ENCODE results near the gene TREML4.
"Not testable (repeated sequence)": the region's sequence is repeated elsewhere in the genome, so short reads cannot be mapped to it uniquely, and the experiment has no call there.

Gene TREML4

DNA sequence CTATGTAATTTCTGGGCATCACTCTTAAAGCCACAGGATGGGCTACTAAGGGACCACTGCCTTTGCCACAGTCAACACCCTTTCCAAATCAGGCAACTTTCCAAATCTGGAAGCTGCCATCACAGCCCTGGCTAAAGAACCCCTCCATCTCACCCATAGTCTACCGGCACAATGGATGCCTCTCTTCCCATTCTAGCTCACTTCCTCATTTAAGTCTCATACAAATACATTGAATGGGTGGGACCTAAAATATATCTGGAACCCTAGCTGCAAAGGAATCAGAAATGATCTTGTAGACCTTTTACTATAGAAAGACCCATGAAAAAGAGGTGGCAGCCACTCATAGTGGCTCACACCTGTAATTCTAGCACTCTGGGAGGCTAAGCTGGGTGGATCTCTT, 3.3 kb upstream of the TREML4 start:
- Mint-ChIP-seq H3K27ac (no peak overlapping the region), H3K4me3 (no peak overlapping the region), H3K27me3 (no peaks in the 10 kb centered on the region), H3K4me1 (peaks cover 2% of the 10 kb centered on the region), H3K9me3 (no peaks in the 10 kb centered on the region), H3K36me3 (ENCODE audit: low read depth) (no peaks in the 10 kb centered on the region)
- DNase-seq, result no peak
- no peak for ATAC-seq

DNA sequence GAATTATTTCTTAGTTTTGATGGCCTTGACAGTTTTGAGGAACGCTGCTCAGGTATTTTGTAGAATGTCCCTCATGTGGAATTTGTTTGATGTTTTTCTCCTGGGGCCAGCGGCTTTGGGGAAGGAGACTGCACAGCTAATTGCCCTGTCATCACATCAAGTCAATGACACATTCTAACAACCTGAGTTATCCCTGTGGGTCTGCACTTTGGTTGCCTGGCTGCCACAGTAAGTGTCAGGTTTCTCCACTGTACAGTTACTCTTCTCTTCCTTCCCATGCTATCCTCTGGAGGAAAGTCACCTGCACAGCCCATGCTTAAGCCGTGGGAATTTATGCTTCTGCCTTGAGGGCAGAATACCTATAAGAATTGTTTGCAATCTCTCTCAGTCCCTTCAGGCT, 1.4 kb upstream of the TREML4 start:
- DNase-seq (no peak), ATAC-seq (no peak)
- H3K4me3 Mint-ChIP-seq, result no peak overlapping the region
- peaks cover 2% of the 10 kb centered on the region for H3K4me1 Mint-ChIP-seq
- no peaks in the 10 kb centered on the region for H3K27me3 Mint-ChIP-seq
- H3K36me3 Mint-ChIP-seq (ENCODE audit: low read depth), result no peaks in the 10 kb centered on the region
- no peak overlapping the region for H3K27ac Mint-ChIP-seq
- no peaks in the 10 kb centered on the region for H3K9me3 Mint-ChIP-seq

DNA sequence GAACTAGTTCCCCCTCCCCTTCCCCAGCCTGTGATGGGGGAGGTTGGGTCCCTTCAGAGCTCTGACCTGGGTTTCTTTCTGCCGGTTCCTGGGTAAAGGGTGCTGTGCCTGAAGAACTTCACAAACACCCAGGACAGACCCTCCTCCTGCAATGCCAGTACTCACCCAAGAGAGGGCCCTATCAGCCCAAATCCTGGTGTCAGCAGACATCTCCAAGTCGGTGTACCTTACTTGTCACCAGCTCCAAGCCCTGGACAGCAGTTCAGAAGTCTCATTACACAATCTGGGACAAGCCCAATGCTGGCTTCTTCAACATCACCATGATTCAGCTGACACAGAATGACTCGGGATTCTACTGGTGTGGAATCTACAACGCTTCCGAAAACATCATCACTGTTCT, 467 bp downstream of the TREML4 start:
- Mint-ChIP-seq H3K36me3 (ENCODE audit: low read depth) (no peaks in the 10 kb centered on the region), H3K27me3 (no peaks in the 10 kb centered on the region), H3K9me3 (no peaks in the 10 kb centered on the region), H3K4me1 (no peaks in the 10 kb centered on the region), H3K27ac (no peak overlapping the region), H3K4me3 (no peak overlapping the region)
- ATAC-seq (no peak), DNase-seq (no peak)

DNA sequence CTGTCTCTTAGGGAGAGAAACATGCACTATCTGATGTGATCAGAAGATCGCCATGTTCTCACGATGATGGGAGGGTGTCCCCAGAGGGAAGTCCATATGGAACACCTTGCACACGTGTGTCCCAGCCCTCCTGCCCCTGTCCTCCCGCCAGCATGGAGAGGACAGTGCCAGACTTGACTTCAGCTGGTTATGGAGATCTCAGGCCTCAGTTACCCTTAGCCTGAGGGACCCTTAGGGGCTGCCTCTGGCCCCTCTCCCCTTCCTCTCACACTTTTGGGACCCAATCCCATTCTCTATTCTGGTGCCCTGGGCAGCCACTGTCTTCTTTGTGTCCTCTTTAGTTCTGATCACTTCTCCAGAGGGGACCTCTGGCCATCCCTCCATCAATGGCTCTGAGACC, 1.6 kb downstream of the TREML4 start:
- Mint-ChIP-seq H3K36me3 (ENCODE audit: low read depth) (no peaks in the 10 kb centered on the region), H3K27ac (no peak overlapping the region), H3K27me3 (no peaks in the 10 kb centered on the region), H3K4me1 (no peaks in the 10 kb centered on the region), H3K9me3 (no peaks in the 10 kb centered on the region), H3K4me3 (no peak overlapping the region)
- DNase-seq (no peak), ATAC-seq (no peak)

DNA sequence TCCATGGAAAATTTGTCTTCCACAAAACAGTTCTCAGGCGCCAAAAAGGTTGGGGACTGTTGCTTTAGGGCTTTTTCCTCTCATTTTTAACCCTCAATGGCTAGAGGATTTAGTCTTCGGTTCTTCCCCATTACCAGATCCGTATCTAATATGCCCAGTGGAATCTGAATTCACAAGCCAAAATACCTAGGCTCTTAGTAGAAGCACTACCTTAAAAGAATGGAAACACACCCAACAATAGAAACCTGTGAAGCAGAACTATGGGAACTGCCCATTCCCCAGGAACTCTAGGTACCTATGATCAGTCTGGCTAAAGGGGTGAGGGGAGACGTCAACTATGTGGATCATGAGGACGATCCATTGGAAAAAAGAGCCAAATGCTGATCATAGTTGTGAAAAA, 3.1 kb downstream of the TREML4 start:
- DNase-seq (no peak), ATAC-seq (no peak)
- no peaks in the 10 kb centered on the region for H3K9me3 Mint-ChIP-seq
- no peaks in the 10 kb centered on the region for H3K4me1 Mint-ChIP-seq
- H3K27me3 Mint-ChIP-seq, result no peaks in the 10 kb centered on the region
- no peaks in the 10 kb centered on the region for H3K36me3 Mint-ChIP-seq (ENCODE audit: low read depth)
- H3K4me3 Mint-ChIP-seq, result no peak overlapping the region
- no peak overlapping the region for H3K27ac Mint-ChIP-seq

DNA sequence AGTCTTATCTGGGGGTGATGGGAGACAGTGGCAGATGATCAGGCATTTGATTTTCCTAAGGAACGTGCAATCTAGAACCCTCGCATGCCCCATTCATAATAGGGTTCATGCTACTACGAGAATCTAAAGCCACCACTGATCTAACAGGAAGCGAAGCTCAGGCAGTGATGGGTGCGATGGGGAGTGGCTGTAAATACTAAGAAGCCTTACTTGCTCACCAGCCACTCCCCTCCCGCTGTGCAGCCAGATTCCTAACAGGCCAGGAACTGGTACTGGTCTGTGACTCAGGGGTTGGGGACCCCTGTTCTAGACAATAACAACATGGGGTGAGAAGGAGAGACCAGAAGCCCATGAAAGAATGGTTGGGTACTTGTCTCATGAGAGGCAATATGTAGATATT, 4.5 kb downstream of the TREML4 start:
- no peak overlapping the region for H3K27ac Mint-ChIP-seq
- H3K4me3 Mint-ChIP-seq, result no peak overlapping the region
- no peaks in the 10 kb centered on the region for H3K9me3 Mint-ChIP-seq
- H3K27me3 Mint-ChIP-seq, result peaks cover 4% of the 10 kb centered on the region
- H3K4me1 Mint-ChIP-seq, result no peaks in the 10 kb centered on the region
- H3K36me3 Mint-ChIP-seq (ENCODE audit: low read depth), result no peaks in the 10 kb centered on the region
- DNase-seq, result no peak
- no peak for ATAC-seq

DNA sequence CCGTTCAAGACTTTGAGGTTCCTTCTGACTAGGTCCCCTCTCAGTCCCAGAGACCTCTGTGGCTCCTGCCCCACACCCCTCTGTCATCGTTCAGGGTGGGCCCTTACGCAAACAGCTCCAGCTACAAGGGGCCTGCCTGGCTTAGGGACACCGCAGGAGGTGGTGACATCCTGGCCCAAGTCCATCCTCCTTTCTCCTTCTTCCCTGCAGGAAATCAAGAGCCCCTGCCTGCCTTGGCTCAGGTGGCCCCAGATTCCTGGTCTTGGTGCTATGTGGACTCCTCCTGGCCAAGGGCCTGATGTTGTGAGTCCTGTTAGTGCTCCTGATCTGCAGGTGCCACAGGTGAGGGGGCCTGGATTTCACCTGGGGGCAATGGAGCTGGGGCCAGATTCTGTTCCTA, 8.1 kb downstream of the TREML4 start:
- Mint-ChIP-seq H3K27ac (no peak overlapping the region), H3K27me3 (peaks cover 17% of the 10 kb centered on the region), H3K9me3 (no peaks in the 10 kb centered on the region), H3K4me1 (no peaks in the 10 kb centered on the region), H3K36me3 (ENCODE audit: low read depth) (no peaks in the 10 kb centered on the region), H3K4me3 (no peak overlapping the region)
- ATAC-seq (no peak), DNase-seq (no peak)

DNA sequence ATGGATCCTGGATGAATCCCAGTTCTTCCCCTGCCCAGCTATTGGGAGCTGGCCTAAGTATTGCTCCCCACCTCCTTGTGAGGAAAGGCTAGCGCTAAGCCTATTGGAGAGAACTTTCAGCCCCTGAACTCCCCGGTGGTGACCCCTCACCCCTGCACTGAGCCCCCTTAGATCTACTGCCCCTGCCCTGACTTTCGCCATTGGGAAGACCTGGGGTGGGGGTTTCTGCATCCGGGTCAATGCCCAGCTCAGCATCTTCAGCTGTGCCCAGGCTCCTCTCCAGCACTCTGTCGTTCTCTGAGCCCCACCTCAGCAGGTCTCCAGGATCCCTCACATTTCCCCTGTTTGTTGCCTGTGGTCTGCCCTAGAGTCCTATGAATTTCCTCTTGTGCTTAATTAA, 9.0 kb downstream of the TREML4 start:
- Mint-ChIP-seq H3K27me3 (peaks cover 17% of the 10 kb centered on the region), H3K4me1 (no peaks in the 10 kb centered on the region)

DNA sequence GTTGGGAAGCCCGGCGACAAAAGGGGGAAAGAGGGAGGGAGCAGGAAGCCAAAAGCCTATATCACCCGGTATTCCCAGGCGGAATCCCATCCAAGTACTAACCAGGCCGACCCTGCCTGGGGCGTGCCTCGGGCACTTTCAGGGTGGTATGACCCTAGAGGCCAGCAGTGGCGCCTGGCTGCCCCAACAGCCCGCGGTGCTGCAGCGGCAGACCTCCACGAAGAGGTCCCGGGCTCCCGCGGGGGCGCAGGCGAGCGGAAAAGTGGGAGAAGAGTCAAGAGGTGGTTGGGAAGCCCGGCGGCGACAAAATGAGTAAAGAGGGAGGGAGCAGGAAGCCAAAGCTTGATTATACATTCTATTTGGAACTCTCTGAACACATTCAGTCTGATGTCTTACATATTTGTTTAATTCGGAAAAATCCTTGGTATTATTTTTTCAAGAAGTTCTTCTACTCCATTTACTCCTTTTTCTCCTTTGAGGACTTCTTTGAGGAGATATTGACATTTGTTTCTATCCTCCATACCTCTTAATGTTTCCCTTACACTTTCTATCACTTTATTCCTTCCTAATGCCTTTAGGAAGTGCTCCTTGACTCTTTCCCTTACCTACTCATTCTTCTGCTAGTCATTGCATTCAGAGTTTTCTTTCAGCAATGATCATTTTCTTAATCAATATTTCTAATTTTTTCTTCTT, 11.5 kb downstream of the TREML4 start:
- Mint-ChIP-seq H3K27ac (no peak overlapping the region), H3K9me3 (no peaks in the 10 kb centered on the region), H3K36me3 (ENCODE audit: low read depth) (no peaks in the 10 kb centered on the region), H3K4me1 (no peaks in the 10 kb centered on the region), H3K4me3 (no peak overlapping the region), H3K27me3 (peaks cover 19% of the 10 kb centered on the region)
- ATAC-seq, result no peak
- no peak for DNase-seq

More for the DNA sequence above, 9.0 kb downstream of the TREML4 start:
- no peak overlapping the region for H3K4me3 Mint-ChIP-seq
- no peak for ATAC-seq
- H3K36me3 Mint-ChIP-seq (ENCODE audit: low read depth), result no peaks in the 10 kb centered on the region
- H3K9me3 Mint-ChIP-seq, result no peaks in the 10 kb centered on the region
- DNase-seq, result no peak
- no peak overlapping the region for H3K27ac Mint-ChIP-seq

DNA sequence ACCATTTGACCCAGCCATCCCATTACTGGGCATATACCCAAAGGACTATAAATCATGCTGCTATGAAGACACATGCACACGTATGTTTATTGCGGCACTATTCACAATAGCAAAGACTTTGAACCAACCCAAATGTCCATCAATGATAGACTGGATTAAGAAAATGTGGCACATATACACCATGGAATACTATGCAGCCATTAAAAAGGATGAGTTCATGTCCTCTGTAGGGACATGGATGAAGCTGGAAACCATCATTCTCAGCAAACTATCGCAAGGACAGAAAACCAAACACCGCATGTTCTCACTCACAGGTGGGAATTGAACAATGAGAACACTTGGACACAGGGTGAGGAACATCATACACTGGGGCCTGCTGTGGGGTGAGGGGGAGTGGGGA, 18.4 kb downstream of the TREML4 start:
- not testable (repeated sequence) for H3K27me3 Mint-ChIP-seq, H3K27ac Mint-ChIP-seq, ATAC-seq

DNA sequence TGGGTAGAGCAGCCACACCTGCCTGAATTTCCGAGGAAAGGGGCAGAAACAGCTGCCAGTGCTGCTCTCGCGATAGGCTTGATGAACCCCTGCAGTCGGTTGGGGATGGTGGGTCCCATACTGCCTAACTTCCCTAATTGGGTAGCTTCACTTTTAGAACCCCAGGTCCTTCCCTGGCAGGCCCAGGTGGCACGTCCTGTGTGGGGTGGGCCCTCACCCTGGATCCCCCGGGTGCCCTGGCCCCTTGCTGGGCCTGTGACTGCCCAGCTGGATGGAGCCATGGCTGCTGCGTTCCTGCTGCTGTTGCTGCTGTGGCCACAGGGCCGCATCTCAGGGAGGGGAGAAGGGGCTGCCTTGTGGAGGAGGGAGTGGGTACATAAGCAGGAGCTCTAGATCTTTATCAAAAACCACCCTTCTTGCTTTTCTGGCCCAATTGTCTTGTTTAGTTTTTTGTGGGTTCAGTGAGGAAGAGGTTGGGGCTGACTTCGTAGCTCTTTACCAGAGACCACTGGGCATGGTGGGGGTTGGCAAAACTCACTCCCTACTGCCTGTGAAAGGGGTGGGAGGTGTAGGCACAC, 19.2 kb downstream of the TREML4 start:
- Mint-ChIP-seq H3K27ac (no peak overlapping the region), H3K27me3 (peaks cover 2% of the 10 kb centered on the region)
- no peak for ATAC-seq

More for the DNA sequence above, 18.4 kb downstream of the TREML4 start:
- H3K36me3 Mint-ChIP-seq (ENCODE audit: low read depth); H3K9me3 Mint-ChIP-seq; H3K4me3 Mint-ChIP-seq; DNase-seq: not testable (repeated sequence)
- H3K4me1 Mint-ChIP-seq, result peaks cover 14% of the 10 kb centered on the region

DNA sequence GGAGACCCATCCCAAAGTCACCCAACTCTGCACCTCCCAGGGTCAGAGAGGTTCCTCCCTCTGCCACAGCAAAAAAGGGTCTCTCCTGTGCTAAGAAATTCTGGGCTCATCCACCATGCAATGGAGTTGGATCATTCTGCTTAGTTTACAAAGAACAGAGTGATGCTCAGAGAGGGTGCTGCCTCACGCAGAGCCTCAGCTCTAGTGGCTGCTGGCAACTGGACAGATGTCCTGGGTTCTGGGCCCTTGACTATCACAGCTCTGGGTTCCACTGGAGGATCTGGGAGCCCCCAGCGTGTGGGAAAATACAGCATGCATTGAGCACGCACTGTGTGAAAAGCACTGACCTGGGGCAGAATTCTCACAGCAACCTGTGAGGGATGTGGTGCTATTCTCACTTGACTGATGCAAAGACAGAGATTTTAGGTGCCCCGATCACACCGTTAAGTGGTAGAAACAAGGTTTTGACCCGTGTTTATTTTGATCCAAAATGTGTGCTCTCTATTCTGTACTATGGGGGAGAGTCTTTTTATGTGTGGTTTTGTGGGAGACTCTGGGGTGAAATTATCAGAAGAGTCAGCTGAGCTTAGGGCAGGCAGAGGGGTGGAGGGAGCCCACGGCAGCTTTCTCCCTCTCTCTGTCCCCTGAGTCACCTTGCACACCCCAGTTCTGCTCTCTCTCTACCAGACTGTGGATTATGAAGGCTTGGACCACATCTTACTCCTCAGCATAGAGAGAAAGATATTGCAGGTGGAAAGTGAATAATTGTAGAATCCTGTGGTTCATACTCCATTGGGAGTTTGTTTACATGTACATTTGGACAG, 19.9 kb downstream of the TREML4 start:
- Mint-ChIP-seq H3K27me3 (peaks cover 2% of the 10 kb centered on the region), H3K9me3 (no peaks in the 10 kb centered on the region), H3K27ac (no peak overlapping the region), H3K4me1 (peaks cover 14% of the 10 kb centered on the region), H3K4me3 (no peak overlapping the region), H3K36me3 (ENCODE audit: low read depth) (no peaks in the 10 kb centered on the region)
- DNase-seq, result no peak
- no peak for ATAC-seq

More for the DNA sequence above, 19.2 kb downstream of the TREML4 start:
- Mint-ChIP-seq H3K9me3 (no peaks in the 10 kb centered on the region), H3K36me3 (ENCODE audit: low read depth) (no peaks in the 10 kb centered on the region), H3K4me3 (no peak overlapping the region), H3K4me1 (peaks cover 14% of the 10 kb centered on the region)
- DNase-seq, result no peak

DNA sequence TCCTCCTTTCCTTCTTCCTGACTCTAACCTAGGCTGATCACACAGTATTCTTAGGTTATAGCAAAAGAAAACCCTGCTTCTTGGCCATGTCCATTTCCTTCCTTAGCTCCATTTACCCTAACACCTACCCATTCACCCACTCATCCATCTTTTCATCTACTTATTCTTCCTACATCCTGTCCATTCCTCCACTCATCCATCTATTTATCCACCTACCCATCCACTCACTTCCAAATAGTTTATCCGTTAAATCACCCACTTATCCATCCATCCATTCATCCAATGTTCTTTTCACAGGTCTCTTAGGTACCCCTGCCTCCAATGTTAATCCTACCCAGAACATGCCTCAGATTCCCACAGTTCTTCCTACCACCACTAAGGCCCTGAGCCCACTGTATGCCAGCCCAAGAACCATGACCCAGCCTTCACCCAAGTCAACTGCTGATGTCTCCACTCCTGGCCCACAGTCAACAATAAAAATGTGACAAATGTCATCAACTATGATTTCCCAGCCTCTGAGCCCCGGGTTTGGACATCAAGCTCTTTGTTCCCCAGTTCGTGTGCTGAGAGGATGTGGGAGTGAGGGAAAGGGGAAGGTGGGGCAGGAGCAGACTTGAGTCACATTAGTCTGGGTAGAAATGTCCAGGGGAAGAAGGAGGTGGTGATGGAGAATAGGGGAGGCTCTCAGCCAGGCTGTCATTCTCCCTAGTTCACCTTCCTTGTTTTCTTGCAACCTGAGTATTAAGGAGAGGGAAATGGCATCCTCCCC, 24.4 kb downstream of the TREML4 start:
- H3K27me3 Mint-ChIP-seq, result no peaks in the 10 kb centered on the region
- no peak for ATAC-seq
- no peak overlapping the region for H3K4me3 Mint-ChIP-seq
- H3K9me3 Mint-ChIP-seq, result no peaks in the 10 kb centered on the region
- no peaks in the 10 kb centered on the region for H3K36me3 Mint-ChIP-seq (ENCODE audit: low read depth)
- H3K27ac Mint-ChIP-seq, result no peak overlapping the region
- no peak for DNase-seq
- peaks cover 16% of the 10 kb centered on the region for H3K4me1 Mint-ChIP-seq

DNA sequence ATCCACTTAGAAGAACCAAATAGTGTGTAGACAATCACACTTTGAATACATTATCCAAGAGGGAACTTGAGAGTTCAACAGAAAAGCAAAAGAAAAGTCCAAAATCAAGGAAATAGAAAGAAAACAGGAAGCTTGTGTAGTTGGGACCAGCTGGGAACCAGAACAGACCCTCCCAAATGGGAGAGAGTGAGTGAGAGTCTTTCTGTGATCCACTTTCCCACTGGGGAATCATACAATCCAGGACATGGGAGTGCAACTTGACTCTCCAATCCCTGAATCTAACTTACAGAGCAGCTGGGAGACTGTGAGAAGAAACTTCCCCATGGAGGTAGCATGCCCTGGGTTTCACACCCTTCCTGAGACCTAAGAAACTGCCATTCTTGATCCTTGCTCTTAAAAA, 27.0 kb downstream of the TREML4 start:
- H3K27ac Mint-ChIP-seq, result no peak overlapping the region
- peaks cover 5% of the 10 kb centered on the region for H3K4me1 Mint-ChIP-seq
- H3K9me3 Mint-ChIP-seq, result peaks cover 10% of the 10 kb centered on the region
- DNase-seq (no peak), ATAC-seq (no peak)
- H3K27me3 Mint-ChIP-seq, result no peaks in the 10 kb centered on the region
- H3K36me3 Mint-ChIP-seq (ENCODE audit: low read depth), result no peaks in the 10 kb centered on the region
- no peak overlapping the region for H3K4me3 Mint-ChIP-seq

Measured in activated naive CD8-positive, alpha-beta T cell treated with anti-CD3 and anti-CD28 coated beads, Interleukin-2, amount 50 U/mL, for 24 hours (primary cell).